Measurements from ENCODE around the gene RNF224.

DNA sequence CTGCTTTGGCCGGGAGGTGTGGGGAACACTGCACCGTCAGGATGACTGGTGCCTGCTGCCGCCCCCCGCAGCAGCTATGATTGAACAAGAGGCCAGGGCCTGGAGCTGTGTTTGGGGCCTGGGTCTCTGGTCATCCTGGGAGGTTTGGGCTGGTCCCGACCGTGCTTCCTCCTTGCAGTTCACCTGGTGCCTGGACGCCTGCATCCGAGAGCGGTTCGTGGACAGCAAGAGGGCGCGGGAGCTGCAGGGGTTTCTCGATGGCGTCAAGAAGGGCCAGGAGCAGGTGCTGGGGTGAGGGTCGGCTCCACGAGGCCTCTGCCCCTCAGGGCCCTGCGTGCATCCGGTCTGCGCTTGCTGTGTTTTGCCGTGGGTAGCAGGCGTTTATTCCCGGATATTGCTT, 36.8 kb downstream of the RNF224 start:
- no peak for TF ChIP-seq GATA2 (IDR thresholded peaks at IDR 0.05; ENCODE audit: low read depth, low read length)
- no peak for TF ChIP-seq GATA3 (IDR thresholded peaks at IDR 0.05; ENCODE audit: low read depth, low read length)

All from SH-SY5Y (cell line).